HEK293 (cell line): ENCODE results near the gene CCNK.

Experiments
- PATZ1 ChIP-seq: fragments of 450-650 bp; formaldehyde crosslinking; IDR thresholded peaks from 2 replicates; pipeline ENCODE4 v1.5.1; 2016; ENCODE audit warnings: missing biosample characterization, missing genetic modification characterization
- PRDM1 ChIP-seq: fragments of 450-650 bp; formaldehyde crosslinking; IDR thresholded peaks from 2 replicates; pipeline ENCODE4; 2016; ENCODE audit warnings: missing biosample characterization, missing genetic modification characterization
- REPIN1 ChIP-seq: fragments of 450-650 bp; formaldehyde crosslinking; IDR thresholded peaks from 2 replicates; pipeline ENCODE4 v1.5.1; 2017; ENCODE audit warnings: missing biosample characterization, missing genetic modification characterization, low read depth
- REST ChIP-seq: fragments of 450-650 bp; formaldehyde crosslinking; IDR thresholded peaks from 2 replicates; pipeline ENCODE4 v1.5.1; 2016; ENCODE audit warnings: missing biosample characterization, missing genetic modification characterization
- TCF7L2 ChIP-seq: IDR thresholded peaks from 2 replicates; pipeline ENCODE4 v1.6.1; 2011; ENCODE audit warnings: low read depth, mild to moderate bottlenecking, inconsistent platforms, low read length, moderate library complexity, borderline replicate concordance
- ZNF114 ChIP-seq: fragments of 450-650 bp; formaldehyde crosslinking; IDR thresholded peaks from 2 replicates; pipeline ENCODE4 v1.5.0; 2017; ENCODE audit warnings: missing biosample characterization, missing genetic modification characterization
- ZNF133 ChIP-seq: fragments of 450-650 bp; formaldehyde crosslinking; IDR thresholded peaks from 2 replicates; pipeline ENCODE4 v1.5.1; 2016; ENCODE audit warnings: missing biosample characterization, missing genetic modification characterization
- ZNF280D ChIP-seq: fragments of 450-650 bp; formaldehyde crosslinking; IDR thresholded peaks from 2 replicates; pipeline ENCODE4 v1.5.1; 2016; ENCODE audit warnings: missing biosample characterization, missing genetic modification characterization
- TF ChIP-seq, protein P1 (sequence below): fragments of 450-650 bp; formaldehyde crosslinking; IDR thresholded peaks from 2 replicates; pipeline ENCODE4 v1.5.1; 2016; ENCODE audit warnings: missing biosample characterization, missing genetic modification characterization

GRCh38 chr14:99540196-99541032 lies 59.2 kb downstream of the CCNK start:
- TF ChIP-seq PRDM1 (tag by site-specific recombination), result no peak
- no peak for TF ChIP-seq ZNF114 (tag by site-specific recombination)
- no peak for TF ChIP-seq ZNF133 (tag by site-specific recombination)
- no peak for TF ChIP-seq ZNF280D (tag by site-specific recombination)
- TF ChIP-seq, protein P1, sequence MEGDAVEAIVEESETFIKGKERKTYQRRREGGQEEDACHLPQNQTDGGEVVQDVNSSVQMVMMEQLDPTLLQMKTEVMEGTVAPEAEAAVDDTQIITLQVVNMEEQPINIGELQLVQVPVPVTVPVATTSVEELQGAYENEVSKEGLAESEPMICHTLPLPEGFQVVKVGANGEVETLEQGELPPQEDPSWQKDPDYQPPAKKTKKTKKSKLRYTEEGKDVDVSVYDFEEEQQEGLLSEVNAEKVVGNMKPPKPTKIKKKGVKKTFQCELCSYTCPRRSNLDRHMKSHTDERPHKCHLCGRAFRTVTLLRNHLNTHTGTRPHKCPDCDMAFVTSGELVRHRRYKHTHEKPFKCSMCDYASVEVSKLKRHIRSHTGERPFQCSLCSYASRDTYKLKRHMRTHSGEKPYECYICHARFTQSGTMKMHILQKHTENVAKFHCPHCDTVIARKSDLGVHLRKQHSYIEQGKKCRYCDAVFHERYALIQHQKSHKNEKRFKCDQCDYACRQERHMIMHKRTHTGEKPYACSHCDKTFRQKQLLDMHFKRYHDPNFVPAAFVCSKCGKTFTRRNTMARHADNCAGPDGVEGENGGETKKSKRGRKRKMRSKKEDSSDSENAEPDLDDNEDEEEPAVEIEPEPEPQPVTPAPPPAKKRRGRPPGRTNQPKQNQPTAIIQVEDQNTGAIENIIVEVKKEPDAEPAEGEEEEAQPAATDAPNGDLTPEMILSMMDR (tag by site-specific recombination), result no peak
- TF ChIP-seq REST, result no peak
- TF ChIP-seq REPIN1 (tag by site-specific recombination), result no peak
- TF ChIP-seq TCF7L2, result no peak
- no peak for TF ChIP-seq PATZ1
